Osteocyte (in vitro differentiated cells): ENCODE results near the gene ITPR1. TPM values are rescaled to one million over a fixed set of nuclear protein-coding genes. Genes with fewer than 3 reads are reported as not detected.

Experiments used
- DNase-seq: peaks from one replicate; pipeline ENCODE4 v3.0.0; 2021; ENCODE audit warnings: mixed read lengths; ENCODE audit not compliant: unreplicated experiment; ENCODE audit errors: extremely low spot score
- H3K27ac Mint-ChIP-seq: one replicate; pipeline ENCODE4 v1.8.0; 2021; ENCODE audit warnings: mild to moderate bottlenecking, mixed read lengths; ENCODE audit not compliant: unreplicated experiment
- H3K27me3 Mint-ChIP-seq: one replicate; pipeline ENCODE4 v1.8.0; 2021; ENCODE audit warnings: mixed read lengths; ENCODE audit not compliant: unreplicated experiment
- H3K36me3 Mint-ChIP-seq: one replicate; pipeline ENCODE4 v1.8.0; 2021; ENCODE audit warnings: mixed read lengths; ENCODE audit not compliant: unreplicated experiment
- H3K4me1 Mint-ChIP-seq: one replicate; pipeline ENCODE4 v1.8.0; 2021; ENCODE audit warnings: mixed read lengths; ENCODE audit not compliant: unreplicated experiment
- H3K4me3 Mint-ChIP-seq: one replicate; pipeline ENCODE4 v1.8.0; 2021; ENCODE audit warnings: mild to moderate bottlenecking, moderate library complexity, mixed read lengths; ENCODE audit not compliant: unreplicated experiment
- H3K9me3 Mint-ChIP-seq: one replicate; pipeline ENCODE4 v1.8.0; 2021; ENCODE audit warnings: mixed read lengths; ENCODE audit not compliant: unreplicated experiment
- CTCF ChIP-seq: fragments of 200-600 bp; sonication (generic); IDR thresholded peaks from 2 replicates; pipeline ENCODE4 v1.5.0; 2021; ENCODE audit warnings: antibody characterized with exemption, mild to moderate bottlenecking, moderate library complexity
- total RNA-seq: library from RNA; stranded (reverse); gene quantifications from 2 replicates; pipeline ENCODE4 v1.2.1, GENCODE V29; 2021

ITPR1 gene
- total RNA-seq, 1 donor from 2014 or later: 34.3 TPM

- Mint-ChIP-seq H3K4me1 (peaks cover 4% of the 10 kb centered on the region), H3K4me3 (no peak overlapping the region), H3K27me3 (peaks cover 8% of the 10 kb centered on the region), H3K36me3 (no peaks in the 10 kb centered on the region), H3K9me3 (no peaks in the 10 kb centered on the region), H3K27ac (no peak overlapping the region)
- TF ChIP-seq CTCF: peak; percentile 90
- no peak for DNase-seq
Measured at GRCh38 chr3:4633078-4634004, 140.2 kb downstream of the ITPR1 start.

- peaks cover 8% of the 10 kb centered on the region for H3K27me3 Mint-ChIP-seq
- TF ChIP-seq CTCF: no peak
- no peak overlapping the region for H3K4me3 Mint-ChIP-seq
- H3K27ac Mint-ChIP-seq: no peak overlapping the region
- H3K36me3 Mint-ChIP-seq: no peaks in the 10 kb centered on the region
- no peaks in the 10 kb centered on the region for H3K9me3 Mint-ChIP-seq
- DNase-seq: no peak
- peaks cover 4% of the 10 kb centered on the region for H3K4me1 Mint-ChIP-seq
Measured at GRCh38 chr3:4634894-4635293, 141.7 kb downstream of the ITPR1 start.

- Mint-ChIP-seq H3K27ac (no peak overlapping the region), H3K36me3 (no peaks in the 10 kb centered on the region), H3K4me1 (peaks cover 4% of the 10 kb centered on the region), H3K27me3 (peaks cover 8% of the 10 kb centered on the region), H3K4me3 (no peak overlapping the region), H3K9me3 (no peaks in the 10 kb centered on the region)
- no peak for TF ChIP-seq CTCF
- DNase-seq: no peak
Measured at GRCh38 chr3:4637265-4637664, 144.1 kb downstream of the ITPR1 start.

GRCh38 chr3:4641863-4642563 lies 148.9 kb downstream of the ITPR1 start:
- H3K36me3 Mint-ChIP-seq: peaks cover 2% of the 10 kb centered on the region
- H3K9me3 Mint-ChIP-seq: no peaks in the 10 kb centered on the region
- no peak overlapping the region for H3K4me3 Mint-ChIP-seq
- DNase-seq: no peak
- no peak for TF ChIP-seq CTCF
- H3K27me3 Mint-ChIP-seq: peaks cover 4% of the 10 kb centered on the region
- H3K27ac Mint-ChIP-seq: no peak overlapping the region
- H3K4me1 Mint-ChIP-seq: no peaks in the 10 kb centered on the region

GRCh38 chr3:4642611-4643010 lies 149.5 kb downstream of the ITPR1 start:
- Mint-ChIP-seq H3K27me3 (no peaks in the 10 kb centered on the region), H3K9me3 (no peaks in the 10 kb centered on the region), H3K4me1 (no peaks in the 10 kb centered on the region), H3K36me3 (peaks cover 2% of the 10 kb centered on the region), H3K4me3 (no peak overlapping the region), H3K27ac (no peak overlapping the region)
- no peak for TF ChIP-seq CTCF
- DNase-seq: no peak
